WERI-Rb-1 (cell line): ENCODE measurements around the gene SNX8.
"Not testable (repeated sequence)": the region's sequence is repeated elsewhere in the genome, so short reads cannot be mapped to it uniquely, and the experiment has no call there.

Source experiments
- DNase-seq: peaks from one replicate; pipeline ENCODE4 v3.0.0-alpha.2; 2020
- H3K27ac ChIP-seq: fragments of 250-450 bp; sonication (Bioruptor Pico); 2 replicates; pipeline ENCODE4 v1.5.1; 2020; ENCODE audit warnings: mild to moderate bottlenecking, moderate library complexity
- H3K27me3 ChIP-seq: fragments of 250-450 bp; sonication (Bioruptor Pico); 2 replicates; pipeline ENCODE4 v1.5.1; 2021; ENCODE audit warnings: mild to moderate bottlenecking, low read depth, moderate library complexity; ENCODE audit not compliant: insufficient read depth, severe bottlenecking
- H3K36me3 ChIP-seq: fragments of 250-450 bp; sonication (Bioruptor Pico); 2 replicates; pipeline ENCODE4 v1.5.1; 2020; ENCODE audit warnings: mild to moderate bottlenecking, moderate library complexity
- H3K4me3 ChIP-seq: 2 replicates; pipeline ENCODE4 v1.5.1; 2011; ENCODE audit warnings: low read depth, mild to moderate bottlenecking, control low read depth, low read length
- H3K9me3 ChIP-seq: fragments of 250-450 bp; sonication (Bioruptor Pico); 2 replicates; pipeline ENCODE4 v1.5.1; 2021; ENCODE audit warnings: mild to moderate bottlenecking, moderate library complexity; ENCODE audit not compliant: severe bottlenecking
- TF ChIP-seq, protein P1 (sequence below): IDR thresholded peaks from 2 replicates; pipeline ENCODE4 v1.5.1; 2011; ENCODE audit warnings: low read depth, mild to moderate bottlenecking, control low read depth, inconsistent platforms, low read length

SNX8 gene

DNA sequence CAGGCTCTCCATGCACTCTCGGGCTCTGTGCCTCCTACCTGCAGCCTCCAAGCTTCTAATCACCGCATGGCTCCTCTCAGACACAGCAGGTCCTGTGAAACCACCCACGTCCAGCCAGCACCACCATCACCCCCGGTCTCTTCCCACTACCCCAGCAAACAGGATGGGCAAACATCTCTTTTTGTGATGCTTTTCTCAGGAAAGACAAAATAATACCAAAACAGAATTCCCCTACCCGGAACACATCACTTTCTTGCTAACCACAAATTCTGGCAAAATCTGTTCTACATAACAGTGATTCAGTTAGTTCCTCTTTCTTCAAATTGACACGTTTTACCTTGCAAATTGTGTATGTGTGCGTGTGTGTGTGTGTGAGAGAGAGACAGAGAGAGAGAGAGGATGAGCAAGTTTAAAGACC is 6.5 kb downstream of the SNX8 start:
- DNase-seq = no peak
- H3K4me3 ChIP-seq = no peak overlapping the region
- H3K27ac ChIP-seq = no peak overlapping the region
- H3K9me3 ChIP-seq = no peaks in the 10 kb centered on the region
- peaks cover 6% of the 10 kb centered on the region for H3K36me3 ChIP-seq
- TF ChIP-seq, protein P1, sequence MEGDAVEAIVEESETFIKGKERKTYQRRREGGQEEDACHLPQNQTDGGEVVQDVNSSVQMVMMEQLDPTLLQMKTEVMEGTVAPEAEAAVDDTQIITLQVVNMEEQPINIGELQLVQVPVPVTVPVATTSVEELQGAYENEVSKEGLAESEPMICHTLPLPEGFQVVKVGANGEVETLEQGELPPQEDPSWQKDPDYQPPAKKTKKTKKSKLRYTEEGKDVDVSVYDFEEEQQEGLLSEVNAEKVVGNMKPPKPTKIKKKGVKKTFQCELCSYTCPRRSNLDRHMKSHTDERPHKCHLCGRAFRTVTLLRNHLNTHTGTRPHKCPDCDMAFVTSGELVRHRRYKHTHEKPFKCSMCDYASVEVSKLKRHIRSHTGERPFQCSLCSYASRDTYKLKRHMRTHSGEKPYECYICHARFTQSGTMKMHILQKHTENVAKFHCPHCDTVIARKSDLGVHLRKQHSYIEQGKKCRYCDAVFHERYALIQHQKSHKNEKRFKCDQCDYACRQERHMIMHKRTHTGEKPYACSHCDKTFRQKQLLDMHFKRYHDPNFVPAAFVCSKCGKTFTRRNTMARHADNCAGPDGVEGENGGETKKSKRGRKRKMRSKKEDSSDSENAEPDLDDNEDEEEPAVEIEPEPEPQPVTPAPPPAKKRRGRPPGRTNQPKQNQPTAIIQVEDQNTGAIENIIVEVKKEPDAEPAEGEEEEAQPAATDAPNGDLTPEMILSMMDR = no peak
- no peaks in the 10 kb centered on the region for H3K27me3 ChIP-seq

- Histone ChIP-seq H3K27me3 (no peaks in the 10 kb centered on the region), H3K27ac (no peak overlapping the region), H3K9me3 (no peaks in the 10 kb centered on the region), H3K4me3 (no peak overlapping the region), H3K36me3 (peaks cover 6% of the 10 kb centered on the region)
- no peak for DNase-seq
- TF ChIP-seq, protein P1 = no peak
These were observed 7.6 kb downstream of the SNX8 start for GRCh38 chr7:2306688-2307087.

DNA sequence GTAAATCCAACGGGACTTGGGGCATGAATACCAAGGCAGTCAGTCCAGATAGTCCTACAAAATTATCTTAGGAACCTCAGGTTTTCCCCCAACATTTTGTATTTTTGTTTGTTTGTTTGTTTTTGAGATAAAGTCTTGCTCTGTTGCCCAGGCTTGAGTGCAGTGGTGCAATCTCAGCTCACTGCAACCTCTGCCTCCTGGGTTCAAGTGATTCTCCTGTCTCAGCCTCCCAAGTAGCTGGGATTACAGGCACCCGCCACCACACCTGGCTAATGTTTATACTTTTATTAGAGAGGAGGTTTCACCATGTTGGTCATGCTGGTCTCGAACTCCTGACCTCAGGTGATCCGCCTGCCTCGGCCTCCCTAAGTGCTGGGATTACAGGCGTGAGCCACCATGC is 9.0 kb downstream of the SNX8 start:
- H3K36me3 ChIP-seq, DNase-seq, H3K27ac ChIP-seq, H3K27me3 ChIP-seq, H3K9me3 ChIP-seq, H3K4me3 ChIP-seq: not testable (repeated sequence)

GRCh38 chr7:2303520-2303919 is 10.7 kb downstream of the SNX8 start:
- H3K27ac ChIP-seq, H3K4me3 ChIP-seq, DNase-seq, H3K27me3 ChIP-seq, H3K9me3 ChIP-seq, H3K36me3 ChIP-seq: not testable (repeated sequence)

- H3K4me3 ChIP-seq, H3K27ac ChIP-seq, H3K36me3 ChIP-seq, H3K9me3 ChIP-seq, DNase-seq, H3K27me3 ChIP-seq: not testable (repeated sequence)
These were observed 11.4 kb downstream of the SNX8 start for GRCh38 chr7:2302743-2303397.

GRCh38 chr7:2301511-2301863 is 12.8 kb downstream of the SNX8 start:
- H3K27me3 ChIP-seq = no peaks in the 10 kb centered on the region
- DNase-seq = no peak
- no peak overlapping the region for H3K27ac ChIP-seq
- H3K36me3 ChIP-seq = no peaks in the 10 kb centered on the region
- no peak overlapping the region for H3K4me3 ChIP-seq
- TF ChIP-seq, protein P1 = no peak
- no peaks in the 10 kb centered on the region for H3K9me3 ChIP-seq

DNA sequence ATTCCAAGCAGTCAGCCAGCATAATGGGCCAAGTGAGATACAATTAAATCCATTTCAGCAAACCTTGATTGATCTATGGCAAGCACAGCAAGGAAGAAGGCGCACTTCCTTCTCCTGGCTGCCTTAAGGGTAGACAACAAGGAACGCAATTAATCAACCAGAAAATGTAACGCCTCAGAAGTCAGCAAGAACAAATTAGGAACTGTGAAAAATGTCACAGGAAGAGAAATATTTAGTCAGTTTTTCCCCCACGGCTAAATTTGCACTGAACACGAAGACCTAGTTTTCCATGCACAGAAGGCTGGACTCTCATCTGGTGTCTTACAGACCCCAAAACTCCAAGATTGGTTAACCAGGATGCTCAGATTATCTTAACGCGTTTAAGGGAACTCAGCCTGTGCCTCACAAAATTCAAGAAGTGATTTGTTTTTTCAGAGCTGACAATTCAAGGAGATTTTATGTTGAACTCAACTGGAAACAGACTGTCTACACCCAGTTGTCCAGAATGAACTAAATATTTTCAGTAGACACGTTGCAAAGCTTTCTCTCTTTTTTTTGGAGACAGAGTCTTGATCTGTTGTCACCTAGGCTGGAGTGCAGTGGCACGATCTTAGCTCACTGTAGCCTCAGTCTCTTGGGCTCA is 14.2 kb downstream of the SNX8 start:
- TF ChIP-seq, protein P1 = no peak
- no peak for DNase-seq
- Histone ChIP-seq H3K4me3 (no peak overlapping the region), H3K27ac (no peak overlapping the region), H3K36me3 (no peaks in the 10 kb centered on the region), H3K9me3 (no peaks in the 10 kb centered on the region), H3K27me3 (no peaks in the 10 kb centered on the region)
